Activated T-cell treated with anti-CD3 and anti-CD28 coated beads, Interleukin-2, amount 50 U/mL, for 24 hours (primary cell): ENCODE data around the gene CCDC186.
"Not testable (repeated sequence)": the region's sequence is repeated elsewhere in the genome, so short reads cannot be mapped to it uniquely, and the experiment has no call there.

Experiments
- DNase-seq: peaks from one replicate; pipeline ENCODE4 v3.0.0-alpha.2; 2020
- H3K27ac Mint-ChIP-seq: 2 replicates; pipeline ENCODE4 v1.8.0; 2020; ENCODE audit warnings: mild to moderate bottlenecking, mixed read lengths
- H3K27me3 Mint-ChIP-seq: 2 replicates; pipeline ENCODE4 v1.8.0; 2020; ENCODE audit warnings: mixed read lengths
- H3K36me3 Mint-ChIP-seq: 2 replicates; pipeline ENCODE4 v1.8.0; 2020; ENCODE audit warnings: low read depth, mixed read lengths
- H3K4me1 Mint-ChIP-seq: 2 replicates; pipeline ENCODE4 v1.8.0; 2020; ENCODE audit warnings: low read depth, mixed read lengths
- H3K4me3 Mint-ChIP-seq: 2 replicates; pipeline ENCODE4 v1.8.0; 2020; ENCODE audit warnings: mild to moderate bottlenecking, moderate library complexity, mixed read lengths
- H3K9me3 Mint-ChIP-seq: 2 replicates; pipeline ENCODE4 v1.8.0; 2020; ENCODE audit warnings: mixed read lengths

CCDC186 gene

GRCh38 chr10:114166043-114166442, 8.0 kb downstream of the CCDC186 start:
- Mint-ChIP-seq H3K27me3 (no peaks in the 10 kb centered on the region), H3K9me3 (peaks cover 7% of the 10 kb centered on the region), H3K4me1 (peaks cover 59% of the 10 kb centered on the region), H3K36me3 (peaks cover 68% of the 10 kb centered on the region), H3K27ac (no peak overlapping the region), H3K4me3 (no peak overlapping the region)
- no peak for DNase-seq

- H3K27me3 Mint-ChIP-seq: no peaks in the 10 kb centered on the region
- no peaks in the 10 kb centered on the region for H3K9me3 Mint-ChIP-seq
- DNase-seq: no peak
- H3K36me3 Mint-ChIP-seq: peaks cover 61% of the 10 kb centered on the region
- H3K4me1 Mint-ChIP-seq: peaks cover 46% of the 10 kb centered on the region
- no peak overlapping the region for H3K4me3 Mint-ChIP-seq
- peak overlapping the region; percentile 70 for H3K27ac Mint-ChIP-seq
These were observed 10.9 kb downstream of the CCDC186 start for GRCh38 chr10:114163062-114163461.

- no peak for DNase-seq
- H3K4me3 Mint-ChIP-seq: no peak overlapping the region
- no peak overlapping the region for H3K27ac Mint-ChIP-seq
- H3K27me3 Mint-ChIP-seq: no peaks in the 10 kb centered on the region
- H3K36me3 Mint-ChIP-seq: peaks cover 66% of the 10 kb centered on the region
- H3K4me1 Mint-ChIP-seq: peaks cover 25% of the 10 kb centered on the region
- no peaks in the 10 kb centered on the region for H3K9me3 Mint-ChIP-seq
These were observed 16.1 kb downstream of the CCDC186 start for GRCh38 chr10:114157912-114158311.

GRCh38 chr10:114151892-114152291, 22.1 kb downstream of the CCDC186 start:
- DNase-seq: no peak
- peaks cover 75% of the 10 kb centered on the region for H3K36me3 Mint-ChIP-seq
- H3K27ac Mint-ChIP-seq: peak overlapping the region; percentile 14
- H3K4me3 Mint-ChIP-seq: no peak overlapping the region
- H3K4me1 Mint-ChIP-seq: peaks cover 18% of the 10 kb centered on the region
- no peaks in the 10 kb centered on the region for H3K9me3 Mint-ChIP-seq
- no peaks in the 10 kb centered on the region for H3K27me3 Mint-ChIP-seq

GRCh38 chr10:114151486-114151885, 22.5 kb downstream of the CCDC186 start:
- H3K4me3 Mint-ChIP-seq: no peak overlapping the region
- DNase-seq: no peak
- H3K36me3 Mint-ChIP-seq: peaks cover 75% of the 10 kb centered on the region
- peaks cover 18% of the 10 kb centered on the region for H3K4me1 Mint-ChIP-seq
- H3K9me3 Mint-ChIP-seq: no peaks in the 10 kb centered on the region
- H3K27ac Mint-ChIP-seq: peak overlapping the region; percentile 14
- no peaks in the 10 kb centered on the region for H3K27me3 Mint-ChIP-seq

GRCh38 chr10:114149476-114149875, 24.5 kb downstream of the CCDC186 start:
- not testable (repeated sequence) for DNase-seq, H3K27ac Mint-ChIP-seq, H3K9me3 Mint-ChIP-seq, H3K27me3 Mint-ChIP-seq, H3K4me3 Mint-ChIP-seq
- H3K4me1 Mint-ChIP-seq: peaks cover 14% of the 10 kb centered on the region
- H3K36me3 Mint-ChIP-seq: peaks cover 74% of the 10 kb centered on the region

GRCh38 chr10:114143160-114143559, 30.8 kb downstream of the CCDC186 start:
- H3K36me3 Mint-ChIP-seq: peaks cover 76% of the 10 kb centered on the region

GRCh38 chr10:114142018-114142417, 32.0 kb downstream of the CCDC186 start:
- no peaks in the 10 kb centered on the region for H3K4me1 Mint-ChIP-seq
- DNase-seq: no peak
- no peaks in the 10 kb centered on the region for H3K27me3 Mint-ChIP-seq
- no peaks in the 10 kb centered on the region for H3K9me3 Mint-ChIP-seq
- no peak overlapping the region for H3K4me3 Mint-ChIP-seq
- peaks cover 69% of the 10 kb centered on the region for H3K36me3 Mint-ChIP-seq
- no peak overlapping the region for H3K27ac Mint-ChIP-seq

More at GRCh38 chr10:114143160-114143559, 30.8 kb downstream of the CCDC186 start:
- H3K27ac Mint-ChIP-seq: no peak overlapping the region
- H3K9me3 Mint-ChIP-seq: no peaks in the 10 kb centered on the region
- H3K4me3 Mint-ChIP-seq: no peak overlapping the region
- DNase-seq: no peak
- no peaks in the 10 kb centered on the region for H3K27me3 Mint-ChIP-seq
- no peaks in the 10 kb centered on the region for H3K4me1 Mint-ChIP-seq

- not testable (repeated sequence) for H3K27me3 Mint-ChIP-seq, H3K27ac Mint-ChIP-seq, H3K9me3 Mint-ChIP-seq, H3K4me1 Mint-ChIP-seq, DNase-seq, H3K4me3 Mint-ChIP-seq
- H3K36me3 Mint-ChIP-seq: peaks cover 68% of the 10 kb centered on the region
These were observed 33.2 kb downstream of the CCDC186 start for GRCh38 chr10:114140827-114141226.

GRCh38 chr10:114140036-114140435, 34.0 kb downstream of the CCDC186 start:
- DNase-seq: no peak
- no peaks in the 10 kb centered on the region for H3K27me3 Mint-ChIP-seq
- no peak overlapping the region for H3K4me3 Mint-ChIP-seq
- no peaks in the 10 kb centered on the region for H3K4me1 Mint-ChIP-seq
- no peaks in the 10 kb centered on the region for H3K9me3 Mint-ChIP-seq
- no peak overlapping the region for H3K27ac Mint-ChIP-seq
- H3K36me3 Mint-ChIP-seq: peaks cover 69% of the 10 kb centered on the region

GRCh38 chr10:114138581-114138980, 35.4 kb downstream of the CCDC186 start:
- no peaks in the 10 kb centered on the region for H3K9me3 Mint-ChIP-seq
- peaks cover 75% of the 10 kb centered on the region for H3K36me3 Mint-ChIP-seq
- no peak overlapping the region for H3K27ac Mint-ChIP-seq
- H3K27me3 Mint-ChIP-seq: no peaks in the 10 kb centered on the region
- H3K4me3 Mint-ChIP-seq: no peak overlapping the region
- DNase-seq: no peak
- no peaks in the 10 kb centered on the region for H3K4me1 Mint-ChIP-seq

GRCh38 chr10:114135476-114135875, 38.5 kb downstream of the CCDC186 start:
- Mint-ChIP-seq H3K27me3 (no peaks in the 10 kb centered on the region), H3K27ac (no peak overlapping the region), H3K4me3 (no peak overlapping the region), H3K36me3 (peaks cover 66% of the 10 kb centered on the region), H3K9me3 (no peaks in the 10 kb centered on the region), H3K4me1 (no peaks in the 10 kb centered on the region)
- no peak for DNase-seq

GRCh38 chr10:114131094-114131493, 42.9 kb downstream of the CCDC186 start:
- H3K9me3 Mint-ChIP-seq: no peaks in the 10 kb centered on the region
- no peak overlapping the region for H3K4me3 Mint-ChIP-seq
- H3K27ac Mint-ChIP-seq: no peak overlapping the region
- H3K27me3 Mint-ChIP-seq: no peaks in the 10 kb centered on the region
- peaks cover 82% of the 10 kb centered on the region for H3K36me3 Mint-ChIP-seq
- no peaks in the 10 kb centered on the region for H3K4me1 Mint-ChIP-seq
- DNase-seq: no peak

- Mint-ChIP-seq H3K27me3 (no peaks in the 10 kb centered on the region), H3K27ac (no peak overlapping the region), H3K4me3 (no peak overlapping the region), H3K9me3 (no peaks in the 10 kb centered on the region), H3K4me1 (no peaks in the 10 kb centered on the region), H3K36me3 (peaks cover 29% of the 10 kb centered on the region)
- no peak for DNase-seq
These were observed 53.0 kb downstream of the CCDC186 start for GRCh38 chr10:114121031-114121430.

- no peak for DNase-seq
- H3K4me1 Mint-ChIP-seq: no peaks in the 10 kb centered on the region
- H3K27me3 Mint-ChIP-seq: no peaks in the 10 kb centered on the region
- no peaks in the 10 kb centered on the region for H3K9me3 Mint-ChIP-seq
- H3K4me3 Mint-ChIP-seq: no peak overlapping the region
- H3K27ac Mint-ChIP-seq: no peak overlapping the region
- peaks cover 8% of the 10 kb centered on the region for H3K36me3 Mint-ChIP-seq
These were observed 55.5 kb downstream of the CCDC186 start for GRCh38 chr10:114118514-114118913.

- peaks cover 6% of the 10 kb centered on the region for H3K36me3 Mint-ChIP-seq
- DNase-seq: no peak
- H3K4me3 Mint-ChIP-seq: no peak overlapping the region
- no peak overlapping the region for H3K27ac Mint-ChIP-seq
- no peaks in the 10 kb centered on the region for H3K9me3 Mint-ChIP-seq
- H3K4me1 Mint-ChIP-seq: no peaks in the 10 kb centered on the region
- no peaks in the 10 kb centered on the region for H3K27me3 Mint-ChIP-seq
These were observed 56.3 kb downstream of the CCDC186 start for GRCh38 chr10:114117728-114118127.
